Skeletal muscle satellite cell (primary cell): ENCODE measurements around the gene CDON.

ENCODE experiments used
- H3K27me3 ChIP-seq: 2 replicates; pipeline ENCODE4 v1.7.0; 2013; ENCODE audit warnings: low read length; ENCODE audit not compliant: control insufficient read depth, insufficient read depth
- H3K36me3 ChIP-seq: 2 replicates; pipeline ENCODE4 v1.7.0; 2013; ENCODE audit warnings: mild to moderate bottlenecking, control low read depth, low read length; ENCODE audit not compliant: insufficient read depth
- H3K4me1 ChIP-seq: 2 replicates; pipeline ENCODE4 v1.7.0; 2013; ENCODE audit warnings: low read length; ENCODE audit not compliant: control insufficient read depth, insufficient read depth
- H3K4me2 ChIP-seq: 2 replicates; pipeline ENCODE4 v1.7.0; 2013; ENCODE audit warnings: mild to moderate bottlenecking, low read length
- H3K4me3 ChIP-seq: 2 replicates; pipeline ENCODE4 v1.7.0; 2013; ENCODE audit warnings: low read length
- H3K9ac ChIP-seq: 2 replicates; pipeline ENCODE4 v1.7.0; 2013; ENCODE audit warnings: mild to moderate bottlenecking, low read depth, low read length, moderate library complexity
- H3K9me3 ChIP-seq: replicated peaks from 2 replicates; pipeline ENCODE4 v1.7.0; 2013; ENCODE audit warnings: mild to moderate bottlenecking, control low read depth, low read length

The CDON gene

GRCh38 chr11:125951731-125952130 is 110.9 kb downstream of the CDON start:
- H3K9ac ChIP-seq: no peak overlapping the region
- no peaks in the 10 kb centered on the region for H3K36me3 ChIP-seq
- no peaks in the 10 kb centered on the region for H3K9me3 ChIP-seq
- no peak overlapping the region for H3K4me2 ChIP-seq
- H3K27me3 ChIP-seq: peaks cover 25% of the 10 kb centered on the region
- H3K4me1 ChIP-seq: no peaks in the 10 kb centered on the region
- no peak overlapping the region for H3K4me3 ChIP-seq

DNA sequence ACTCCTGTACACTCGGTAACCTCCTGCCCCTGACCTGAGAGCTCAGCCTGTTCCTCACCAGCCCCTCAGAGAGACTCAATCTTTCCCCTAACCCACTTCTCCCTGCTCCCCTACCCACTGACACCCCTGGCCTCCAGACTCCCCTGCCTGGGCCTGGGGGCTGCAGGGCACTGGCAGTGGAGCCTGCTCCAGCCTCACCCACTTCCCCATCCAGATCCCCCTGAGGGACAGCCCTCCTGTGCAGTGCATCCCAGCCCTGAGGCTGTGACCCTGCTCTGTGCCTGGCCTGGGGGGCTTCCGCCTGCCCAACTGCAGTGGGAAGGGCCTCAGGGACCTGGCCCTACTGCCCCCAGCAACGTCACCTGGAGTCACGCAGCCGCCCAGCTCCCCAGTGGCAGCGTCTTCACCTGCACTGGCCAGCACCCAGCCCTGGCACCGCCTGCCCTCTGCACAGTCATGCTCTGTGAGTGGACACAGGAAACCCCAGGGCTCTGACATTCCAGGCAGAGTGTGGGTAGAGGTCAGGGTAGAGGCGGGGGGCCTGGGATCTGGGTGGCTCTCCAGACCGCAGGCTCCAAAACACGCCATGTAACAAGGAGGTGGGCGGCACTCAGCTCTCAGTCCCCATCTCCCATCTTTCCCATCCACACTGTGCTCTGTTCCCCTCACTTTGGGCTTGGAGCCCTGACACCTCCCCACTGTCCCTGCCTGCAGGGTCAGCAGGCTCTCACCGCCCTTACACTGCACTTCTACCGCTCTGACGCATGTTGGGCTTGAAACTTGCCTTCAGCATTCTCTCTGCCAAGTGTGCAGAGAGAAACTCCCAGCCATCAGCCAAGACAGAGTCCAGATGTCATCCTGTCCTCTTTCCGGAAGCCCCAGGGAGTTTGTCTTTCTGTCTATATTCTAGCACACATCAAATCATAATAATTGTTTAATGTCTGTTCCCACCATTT is 111.7 kb downstream of the CDON start:
- Histone ChIP-seq H3K9ac (no peak overlapping the region), H3K4me2 (no peak overlapping the region), H3K36me3 (no peaks in the 10 kb centered on the region), H3K9me3 (no peaks in the 10 kb centered on the region), H3K4me3 (no peak overlapping the region), H3K27me3 (peaks cover 25% of the 10 kb centered on the region), H3K4me1 (no peaks in the 10 kb centered on the region)

GRCh38 chr11:125950178-125950490 is 112.5 kb downstream of the CDON start:
- H3K9ac ChIP-seq: no peak overlapping the region
- H3K9me3 ChIP-seq: no peaks in the 10 kb centered on the region
- H3K27me3 ChIP-seq: peaks cover 25% of the 10 kb centered on the region
- no peaks in the 10 kb centered on the region for H3K4me1 ChIP-seq
- no peak overlapping the region for H3K4me2 ChIP-seq
- no peak overlapping the region for H3K4me3 ChIP-seq
- H3K36me3 ChIP-seq: no peaks in the 10 kb centered on the region

DNA sequence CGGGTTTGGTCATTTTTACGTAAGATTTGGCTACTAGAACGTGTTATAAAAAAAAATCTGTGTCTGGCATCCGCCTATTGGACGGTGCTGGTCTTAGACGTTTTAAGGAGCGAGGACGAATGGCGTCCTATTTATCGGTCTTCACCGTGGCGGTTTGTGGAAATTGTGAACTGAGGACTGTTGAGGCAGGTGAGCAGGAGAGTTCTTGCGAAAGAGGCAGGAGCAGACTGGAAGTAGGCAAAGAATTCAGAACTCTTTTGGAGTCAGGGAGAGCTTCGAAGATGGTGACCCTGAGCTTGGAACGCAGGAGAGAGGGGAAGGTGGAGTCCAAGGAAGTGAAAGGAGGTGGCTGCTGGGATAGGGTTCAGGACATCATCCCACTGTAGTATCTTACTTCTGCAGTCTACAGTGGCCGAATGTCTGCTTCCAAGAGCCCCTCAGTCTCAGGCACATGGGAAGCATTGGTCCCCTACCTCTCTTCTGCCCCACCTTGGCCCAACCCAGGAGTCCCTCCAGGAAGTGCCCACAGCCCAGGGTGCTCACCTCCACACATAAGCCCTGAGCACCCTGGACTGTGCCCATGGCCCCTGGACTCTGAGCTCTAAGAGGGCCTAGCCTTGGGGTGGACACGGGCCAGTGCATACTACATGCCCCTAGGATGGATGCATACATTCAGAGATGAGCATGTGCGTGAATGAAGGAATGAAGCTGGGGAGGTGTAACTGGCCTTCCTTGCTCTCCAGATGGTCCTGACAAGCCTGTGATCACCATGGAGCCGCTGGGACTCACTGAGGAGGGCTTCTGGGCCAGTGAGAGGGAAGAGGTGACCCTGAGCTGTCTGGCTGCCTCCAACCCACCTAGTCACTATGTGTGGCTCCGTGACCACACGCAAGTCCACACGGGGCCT is 113.1 kb downstream of the CDON start:
- Histone ChIP-seq H3K4me2 (no peak overlapping the region), H3K4me3 (no peak overlapping the region), H3K9ac (no peak overlapping the region), H3K36me3 (no peaks in the 10 kb centered on the region), H3K4me1 (no peaks in the 10 kb centered on the region), H3K9me3 (no peaks in the 10 kb centered on the region), H3K27me3 (peaks cover 25% of the 10 kb centered on the region)

DNA sequence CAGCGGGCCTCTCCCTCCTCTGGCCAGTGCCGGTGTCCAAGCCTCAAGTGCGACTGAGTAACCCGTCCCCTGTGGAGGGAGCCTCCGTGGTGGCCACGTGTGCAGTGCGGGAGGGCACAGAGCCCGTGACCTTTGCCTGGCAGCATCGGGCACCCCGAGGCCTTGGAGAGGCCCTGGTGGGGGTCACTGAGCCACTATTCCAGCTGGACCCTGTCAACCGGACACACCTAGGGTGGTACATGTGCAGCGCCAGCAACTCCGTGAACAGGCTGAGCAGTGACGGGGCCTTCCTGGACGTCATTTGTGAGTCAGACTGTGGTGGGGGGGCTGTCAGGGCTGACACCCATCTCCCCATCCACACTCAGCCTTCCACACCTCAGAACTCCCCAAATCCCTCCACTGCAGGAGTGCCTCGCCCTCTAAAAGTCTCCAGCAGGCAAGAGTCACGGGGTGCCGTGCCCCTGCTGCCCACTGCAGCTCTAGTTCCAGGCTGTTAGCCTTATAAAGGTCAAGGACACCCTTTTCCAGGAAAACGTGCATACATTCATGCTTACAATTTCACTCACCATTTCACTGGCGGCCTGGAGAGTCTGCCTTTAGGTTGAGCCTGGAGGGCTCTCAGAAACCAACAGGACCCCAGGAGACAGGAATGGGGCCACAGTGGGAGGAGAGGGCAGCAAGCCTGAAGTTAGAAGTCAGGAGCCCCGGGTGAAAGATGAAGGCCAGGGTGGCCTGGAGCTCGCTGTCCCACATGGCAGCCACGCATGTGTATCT is 114.2 kb downstream of the CDON start:
- H3K9me3 ChIP-seq: no peaks in the 10 kb centered on the region
- H3K9ac ChIP-seq: no peak overlapping the region
- H3K36me3 ChIP-seq: no peaks in the 10 kb centered on the region
- no peak overlapping the region for H3K4me3 ChIP-seq
- no peaks in the 10 kb centered on the region for H3K4me1 ChIP-seq
- no peak overlapping the region for H3K4me2 ChIP-seq
- H3K27me3 ChIP-seq: peaks cover 16% of the 10 kb centered on the region

GRCh38 chr11:125947419-125948277 is 115.0 kb downstream of the CDON start:
- no peaks in the 10 kb centered on the region for H3K4me1 ChIP-seq
- no peak overlapping the region for H3K9ac ChIP-seq
- H3K36me3 ChIP-seq: no peaks in the 10 kb centered on the region
- no peak overlapping the region for H3K4me2 ChIP-seq
- no peaks in the 10 kb centered on the region for H3K9me3 ChIP-seq
- H3K27me3 ChIP-seq: peaks cover 13% of the 10 kb centered on the region
- H3K4me3 ChIP-seq: no peak overlapping the region

GRCh38 chr11:125946712-125947418 is 115.8 kb downstream of the CDON start:
- Histone ChIP-seq H3K9ac (no peak overlapping the region), H3K27me3 (peaks cover 12% of the 10 kb centered on the region), H3K4me3 (no peak overlapping the region), H3K4me2 (no peak overlapping the region), H3K9me3 (no peaks in the 10 kb centered on the region), H3K36me3 (no peaks in the 10 kb centered on the region), H3K4me1 (peaks cover 3% of the 10 kb centered on the region)

- H3K4me3 ChIP-seq: no peak within 1 kb of the TSS
- no peaks in the 10 kb centered on the region for H3K36me3 ChIP-seq
- H3K9ac ChIP-seq: no peak within 1 kb of the TSS
- peaks cover 5% of the 10 kb centered on the region for H3K27me3 ChIP-seq
- no peak within 1 kb of the TSS for H3K4me2 ChIP-seq
- H3K9me3 ChIP-seq: no peaks in the 10 kb centered on the region
- peaks cover 3% of the 10 kb centered on the region for H3K4me1 ChIP-seq
Observed at GRCh38 chr11:125945797-125946520, 116.7 kb downstream of the CDON start, which contains the start of gene VSIG10L2. Gene VSIG10L2, plus strand, starts transcription at chr11:125946044. Its CDS starts 12 bp downstream, at chr11:125946056.

- Histone ChIP-seq H3K4me2 (no peak overlapping the region), H3K9ac (no peak overlapping the region), H3K9me3 (no peaks in the 10 kb centered on the region), H3K36me3 (no peaks in the 10 kb centered on the region), H3K4me3 (no peak overlapping the region), H3K4me1 (peaks cover 3% of the 10 kb centered on the region), H3K27me3 (peaks cover 5% of the 10 kb centered on the region)
Observed at GRCh38 chr11:125945011-125945796, 117.5 kb downstream of the CDON start.
